Peyer's patch (tissue), 4 donors: ENCODE measurements around the gene ZBTB7B.

ENCODE experiments used
- POLR2A ChIP-seq, 2 donors: fragments of 450-650 bp; IDR thresholded peaks; one replicate each; pipeline ENCODE4 v1.5.1; 2017; ENCODE audit warnings: antibody characterized with exemption in 2 of 2, mild to moderate bottlenecking in 2 of 2, moderate library complexity in 2 of 2
- TF ChIP-seq, protein P1 (sequence below), 6 experiments: fragments of 450-650 bp in 4 of 6; fragments of 200-600 bp in 2 of 6; sonication (generic) in 1 of 6; IDR thresholded peaks; one replicate each; pipeline ENCODE4 v1.5.1; 2017 to 2019; ENCODE audit warnings: antibody characterized with exemption in 6 of 6, mild to moderate bottlenecking in 3 of 6, moderate library complexity in 1 of 6

DNA sequence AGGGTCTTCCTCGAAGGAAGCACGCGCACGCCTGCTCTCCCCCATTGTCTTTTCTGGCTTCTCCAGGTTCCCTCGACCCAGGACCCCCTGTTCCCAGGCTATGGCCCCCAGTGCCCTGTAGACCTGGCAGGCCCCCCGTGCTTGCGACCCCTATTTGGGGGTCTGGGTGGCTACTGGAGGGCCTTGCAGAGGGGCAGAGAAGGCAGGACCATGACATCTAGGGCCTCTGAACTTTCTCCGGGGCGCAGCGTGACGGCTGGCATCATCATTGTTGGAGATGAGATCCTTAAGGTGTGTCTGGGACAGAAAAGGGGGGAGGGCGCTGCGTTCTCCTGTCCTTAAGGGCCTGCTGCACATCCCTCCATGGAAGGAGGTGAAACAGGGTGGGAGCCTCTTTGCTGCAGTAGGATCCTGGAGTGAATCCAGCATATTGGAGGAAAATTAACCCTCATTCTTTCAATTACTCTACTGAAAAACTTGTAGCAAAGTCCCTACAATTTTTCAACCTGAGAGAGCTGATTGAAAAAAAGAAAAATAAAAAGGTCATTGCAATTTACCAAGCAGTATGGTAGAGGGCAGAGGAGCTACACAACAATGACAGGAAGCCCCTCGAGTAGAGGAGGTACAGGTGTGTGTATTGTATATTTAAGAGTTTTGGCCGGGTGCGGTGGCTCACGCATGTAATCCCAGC is 18.7 kb upstream of the ZBTB7B start:
- TF ChIP-seq, protein P1, sequence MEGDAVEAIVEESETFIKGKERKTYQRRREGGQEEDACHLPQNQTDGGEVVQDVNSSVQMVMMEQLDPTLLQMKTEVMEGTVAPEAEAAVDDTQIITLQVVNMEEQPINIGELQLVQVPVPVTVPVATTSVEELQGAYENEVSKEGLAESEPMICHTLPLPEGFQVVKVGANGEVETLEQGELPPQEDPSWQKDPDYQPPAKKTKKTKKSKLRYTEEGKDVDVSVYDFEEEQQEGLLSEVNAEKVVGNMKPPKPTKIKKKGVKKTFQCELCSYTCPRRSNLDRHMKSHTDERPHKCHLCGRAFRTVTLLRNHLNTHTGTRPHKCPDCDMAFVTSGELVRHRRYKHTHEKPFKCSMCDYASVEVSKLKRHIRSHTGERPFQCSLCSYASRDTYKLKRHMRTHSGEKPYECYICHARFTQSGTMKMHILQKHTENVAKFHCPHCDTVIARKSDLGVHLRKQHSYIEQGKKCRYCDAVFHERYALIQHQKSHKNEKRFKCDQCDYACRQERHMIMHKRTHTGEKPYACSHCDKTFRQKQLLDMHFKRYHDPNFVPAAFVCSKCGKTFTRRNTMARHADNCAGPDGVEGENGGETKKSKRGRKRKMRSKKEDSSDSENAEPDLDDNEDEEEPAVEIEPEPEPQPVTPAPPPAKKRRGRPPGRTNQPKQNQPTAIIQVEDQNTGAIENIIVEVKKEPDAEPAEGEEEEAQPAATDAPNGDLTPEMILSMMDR (IDR thresholded peaks at IDR 0.05): no peak
- TF ChIP-seq POLR2A (IDR thresholded peaks at IDR 0.05): no peak
